ENCODE data around the gene SLC39A12.

- no peak for TF ChIP-seq POLR2A (IDR thresholded peaks at IDR 0.05)
- TF ChIP-seq, protein P1, sequence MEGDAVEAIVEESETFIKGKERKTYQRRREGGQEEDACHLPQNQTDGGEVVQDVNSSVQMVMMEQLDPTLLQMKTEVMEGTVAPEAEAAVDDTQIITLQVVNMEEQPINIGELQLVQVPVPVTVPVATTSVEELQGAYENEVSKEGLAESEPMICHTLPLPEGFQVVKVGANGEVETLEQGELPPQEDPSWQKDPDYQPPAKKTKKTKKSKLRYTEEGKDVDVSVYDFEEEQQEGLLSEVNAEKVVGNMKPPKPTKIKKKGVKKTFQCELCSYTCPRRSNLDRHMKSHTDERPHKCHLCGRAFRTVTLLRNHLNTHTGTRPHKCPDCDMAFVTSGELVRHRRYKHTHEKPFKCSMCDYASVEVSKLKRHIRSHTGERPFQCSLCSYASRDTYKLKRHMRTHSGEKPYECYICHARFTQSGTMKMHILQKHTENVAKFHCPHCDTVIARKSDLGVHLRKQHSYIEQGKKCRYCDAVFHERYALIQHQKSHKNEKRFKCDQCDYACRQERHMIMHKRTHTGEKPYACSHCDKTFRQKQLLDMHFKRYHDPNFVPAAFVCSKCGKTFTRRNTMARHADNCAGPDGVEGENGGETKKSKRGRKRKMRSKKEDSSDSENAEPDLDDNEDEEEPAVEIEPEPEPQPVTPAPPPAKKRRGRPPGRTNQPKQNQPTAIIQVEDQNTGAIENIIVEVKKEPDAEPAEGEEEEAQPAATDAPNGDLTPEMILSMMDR (IDR thresholded peaks at IDR 0.05) = no peak
Observed at GRCh38 chr10:18005781-18006456, 54.2 kb downstream of the SLC39A12 start.

All from esophagus squamous epithelium (tissue), 4 donors.